Subcutaneous adipose tissue (tissue), 4 donors: Measurements from ENCODE around the gene HLA-B. TPM values are rescaled to one million over a fixed set of nuclear protein-coding genes. Genes with fewer than 3 reads are reported as not detected.

ENCODE experiments used
- CTCF ChIP-seq: fragments of 450-650 bp; IDR thresholded peaks from one replicate; pipeline ENCODE4 v1.5.1; 2016; ENCODE audit warnings: low read depth, mild to moderate bottlenecking, control low read depth, antibody characterized with exemption, moderate library complexity
- total RNA-seq, 4 donors: library from RNA; depleted of rRNA; stranded (reverse); fragments of >200 nt; gene quantifications; one replicate each; pipeline ENCODE4 v1.1.0, GENCODE V29; 2016

HLA-B gene
- total RNA-seq, 4 donors from 2014 or later: 568 to 1,906 (median 1,383) TPM

GRCh38 chr6:31399589-31400466, 42.8 kb upstream of the HLA-B start:
- no peak for TF ChIP-seq CTCF

- TF ChIP-seq CTCF: no peak
Measured at GRCh38 chr6:31397901-31398525, 41.0 kb upstream of the HLA-B start.

- TF ChIP-seq CTCF: no peak
Measured at GRCh38 chr6:31396422-31397152, 39.6 kb upstream of the HLA-B start.

GRCh38 chr6:31395832-31396231, 38.9 kb upstream of the HLA-B start:
- no peak for TF ChIP-seq CTCF

- no peak for TF ChIP-seq CTCF
Measured at GRCh38 chr6:31394381-31394780, 37.4 kb upstream of the HLA-B start.

GRCh38 chr6:31393932-31394331, 37.0 kb upstream of the HLA-B start:
- no peak for TF ChIP-seq CTCF

GRCh38 chr6:31386977-31387376, 30.0 kb upstream of the HLA-B start:
- TF ChIP-seq CTCF: no peak
